HEK293 (cell line): ENCODE data around the gene CFAP97D2.

Source experiments
- EGR2 ChIP-seq: fragments of 450-650 bp; formaldehyde crosslinking; IDR thresholded peaks from 2 replicates; pipeline ENCODE4 v1.5.1; 2016; ENCODE audit warnings: low read depth, missing biosample characterization, missing genetic modification characterization
- GLIS1 ChIP-seq: fragments of 450-650 bp; formaldehyde crosslinking; IDR thresholded peaks from 2 replicates; pipeline ENCODE4 v1.5.1; 2016; ENCODE audit warnings: missing biosample characterization, missing genetic modification characterization
- HOXA7 ChIP-seq: sonication (generic); formaldehyde crosslinking; IDR thresholded peaks from 2 replicates; pipeline ENCODE4 v1.8.1; 2022; ENCODE audit warnings: missing genetic modification reagents, borderline replicate concordance
- HOXD13 ChIP-seq: sonication (generic); formaldehyde crosslinking; IDR thresholded peaks from 2 replicates; pipeline ENCODE4 v1.8.0; 2022; ENCODE audit warnings: missing genetic modification reagents, borderline replicate concordance
- IKZF3 ChIP-seq: fragments of 450-650 bp; IDR thresholded peaks from 2 replicates; pipeline ENCODE4 v1.5.0; 2018; ENCODE audit warnings: missing biosample characterization, mild to moderate bottlenecking, missing genetic modification characterization, moderate library complexity
- KLF16 ChIP-seq: fragments of 450-650 bp; formaldehyde crosslinking; IDR thresholded peaks from 2 replicates; pipeline ENCODE4 v1.5.1; 2017; ENCODE audit warnings: missing biosample characterization, missing genetic modification characterization
- KLF7 ChIP-seq: fragments of 450-650 bp; formaldehyde crosslinking; IDR thresholded peaks from 2 replicates; pipeline ENCODE4 v1.5.1; 2016; ENCODE audit warnings: missing biosample characterization, missing genetic modification characterization, borderline replicate concordance
- KLF8 ChIP-seq: fragments of 450-650 bp; formaldehyde crosslinking; IDR thresholded peaks from 2 replicates; pipeline ENCODE4 v1.5.1; 2016; ENCODE audit warnings: missing biosample characterization, missing genetic modification characterization
- PRDM10 ChIP-seq: fragments of 450-650 bp; formaldehyde crosslinking; IDR thresholded peaks from 2 replicates; pipeline ENCODE4 v1.5.1; 2016; ENCODE audit warnings: missing biosample characterization, missing genetic modification characterization
- REST ChIP-seq: fragments of 450-650 bp; formaldehyde crosslinking; IDR thresholded peaks from 2 replicates; pipeline ENCODE4 v1.5.1; 2016; ENCODE audit warnings: missing biosample characterization, missing genetic modification characterization
- SP3 ChIP-seq: fragments of 450-650 bp; formaldehyde crosslinking; IDR thresholded peaks from 2 replicates; pipeline ENCODE4 v1.5.1; 2016; ENCODE audit warnings: missing biosample characterization, missing genetic modification characterization
- YY1 ChIP-seq: fragments of 450-650 bp; formaldehyde crosslinking; IDR thresholded peaks from 2 replicates; pipeline ENCODE4 v1.5.1; 2018; ENCODE audit warnings: missing biosample characterization, missing genetic modification characterization
- ZBTB17 ChIP-seq: fragments of 450-650 bp; formaldehyde crosslinking; IDR thresholded peaks from 2 replicates; pipeline ENCODE4 v1.5.1; 2016; ENCODE audit warnings: missing biosample characterization, missing genetic modification characterization
- ZBTB21 ChIP-seq: fragments of 450-650 bp; formaldehyde crosslinking; IDR thresholded peaks from 2 replicates; pipeline ENCODE4 v1.5.1; 2017; ENCODE audit warnings: missing biosample characterization, missing genetic modification characterization
- ZBTB8A ChIP-seq: fragments of 450-650 bp; formaldehyde crosslinking; IDR thresholded peaks from 2 replicates; pipeline ENCODE4 v1.5.1; 2016; ENCODE audit warnings: missing biosample characterization, missing genetic modification characterization
- ZNF10 ChIP-seq: fragments of 450-650 bp; formaldehyde crosslinking; IDR thresholded peaks from 2 replicates; pipeline ENCODE4 v1.5.1; 2017; ENCODE audit warnings: missing biosample characterization, missing genetic modification characterization
- ZNF112 ChIP-seq: fragments of 450-650 bp; formaldehyde crosslinking; IDR thresholded peaks from 2 replicates; pipeline ENCODE4 v1.5.0; 2017; ENCODE audit warnings: missing biosample characterization, missing genetic modification characterization
- ZNF138 ChIP-seq: fragments of 450-650 bp; formaldehyde crosslinking; IDR thresholded peaks from 2 replicates; pipeline ENCODE4 v1.5.1; 2016; ENCODE audit warnings: missing biosample characterization, missing genetic modification characterization, borderline replicate concordance
- ZNF140 ChIP-seq: fragments of 450-650 bp; formaldehyde crosslinking; IDR thresholded peaks from 2 replicates; pipeline ENCODE4 v1.5.1; 2016; ENCODE audit warnings: missing biosample characterization, missing genetic modification characterization
- ZNF184 ChIP-seq: fragments of 450-650 bp; IDR thresholded peaks from 2 replicates; pipeline ENCODE4 v1.5.1; 2018; ENCODE audit warnings: missing biosample characterization, mild to moderate bottlenecking, missing genetic modification characterization
- ZNF2 ChIP-seq: fragments of 450-650 bp; formaldehyde crosslinking; IDR thresholded peaks from 2 replicates; pipeline ENCODE4 v1.5.1; 2016; ENCODE audit warnings: missing biosample characterization, missing genetic modification characterization
- ZNF248 ChIP-seq: fragments of 450-650 bp; formaldehyde crosslinking; IDR thresholded peaks from 2 replicates; pipeline ENCODE4 v1.5.1; 2017; ENCODE audit warnings: missing biosample characterization, missing genetic modification characterization
- ZNF335 ChIP-seq: fragments of 450-650 bp; formaldehyde crosslinking; conservative IDR thresholded peaks from 2 replicates; pipeline ENCODE4 v1.5.1; 2016; ENCODE audit warnings: missing biosample characterization, missing genetic modification characterization
- ZNF433 ChIP-seq: fragments of 450-650 bp; formaldehyde crosslinking; IDR thresholded peaks from 2 replicates; pipeline ENCODE4 v1.5.1; 2016; ENCODE audit warnings: missing biosample characterization, missing genetic modification characterization, low read depth
- ZNF48 ChIP-seq: fragments of 450-650 bp; formaldehyde crosslinking; IDR thresholded peaks from 2 replicates; pipeline ENCODE4 v1.5.1; 2016; ENCODE audit warnings: missing biosample characterization, missing genetic modification characterization
- ZNF558 ChIP-seq: fragments of 450-650 bp; formaldehyde crosslinking; IDR thresholded peaks from 2 replicates; pipeline ENCODE4 v1.5.1; 2016; ENCODE audit warnings: missing biosample characterization, missing genetic modification characterization
- ZNF629 ChIP-seq: fragments of 450-650 bp; formaldehyde crosslinking; IDR thresholded peaks from 2 replicates; pipeline ENCODE4 v1.5.1; 2017; ENCODE audit warnings: missing biosample characterization, missing genetic modification characterization
- ZNF747 ChIP-seq: fragments of 450-650 bp; formaldehyde crosslinking; IDR thresholded peaks from 2 replicates; pipeline ENCODE4 v1.5.1; 2016; ENCODE audit warnings: missing biosample characterization, missing genetic modification characterization
- ZSCAN30 ChIP-seq: fragments of 450-650 bp; IDR thresholded peaks from 2 replicates; pipeline ENCODE4 v1.5.1; 2018; ENCODE audit warnings: missing biosample characterization, mild to moderate bottlenecking, missing genetic modification characterization, moderate library complexity
- TF ChIP-seq, protein P1 (sequence below): fragments of 450-650 bp; formaldehyde crosslinking; conservative IDR thresholded peaks from 2 replicates; pipeline ENCODE4 v1.5.1; 2016; ENCODE audit warnings: low read depth, missing biosample characterization, missing genetic modification characterization

Gene CFAP97D2

GRCh38 chr13:114234645-114235421, 55.8 kb downstream of the CFAP97D2 start, which contains the start of gene CDC16 (continued):
- TF ChIP-seq EGR2 (0 out of 2 replicates have a peak, but pooled peaks have one; percentile 17), ZNF2 (peak; percentile 43; the same call in 1 of the 2 replicates), GLIS1 (tag by site-specific recombination) (no peak), ZNF335 (tag by site-specific recombination) (peak; percentile 85), HOXA7 (CRISPR knock-in tag) (no peak), ZNF747 (tag by site-specific recombination) (no peak), ZNF112 (no peak), SP3 (peak; percentile 81), REST (tag by site-specific recombination) (no peak), KLF7 (tag by site-specific recombination) (peak; percentile 77; the same call in 1 of the 2 replicates), KLF8 (tag by site-specific recombination) (peak; percentile 74), ZNF629 (tag by site-specific recombination) (no peak), ZNF140 (tag by site-specific recombination) (no peak), ZNF138 (tag by site-specific recombination) (no peak), PRDM10 (tag by site-specific recombination) (no peak), ZSCAN30 (tag by site-specific recombination) (peak; percentile 83), KLF16 (tag by site-specific recombination) (no peak), IKZF3 (tag by site-specific recombination) (no peak), ZBTB8A (peak; percentile 46; the same call in 1 of the 2 replicates), ZNF184 (tag by site-specific recombination) (no peak), ZNF48 (tag by site-specific recombination) (no peak), YY1 (tag by site-specific recombination) (peak; percentile 72), HOXD13 (CRISPR knock-in tag) (no peak), ZNF248 (no peak), ZNF558 (tag by site-specific recombination) (no peak), ZBTB21 (tag by site-specific recombination) (no peak), ZBTB17 (tag by site-specific recombination) (no peak), ZNF433 (tag by site-specific recombination) (no peak), ZNF10 (tag by site-specific recombination) (no peak)
- TF ChIP-seq, protein P1, sequence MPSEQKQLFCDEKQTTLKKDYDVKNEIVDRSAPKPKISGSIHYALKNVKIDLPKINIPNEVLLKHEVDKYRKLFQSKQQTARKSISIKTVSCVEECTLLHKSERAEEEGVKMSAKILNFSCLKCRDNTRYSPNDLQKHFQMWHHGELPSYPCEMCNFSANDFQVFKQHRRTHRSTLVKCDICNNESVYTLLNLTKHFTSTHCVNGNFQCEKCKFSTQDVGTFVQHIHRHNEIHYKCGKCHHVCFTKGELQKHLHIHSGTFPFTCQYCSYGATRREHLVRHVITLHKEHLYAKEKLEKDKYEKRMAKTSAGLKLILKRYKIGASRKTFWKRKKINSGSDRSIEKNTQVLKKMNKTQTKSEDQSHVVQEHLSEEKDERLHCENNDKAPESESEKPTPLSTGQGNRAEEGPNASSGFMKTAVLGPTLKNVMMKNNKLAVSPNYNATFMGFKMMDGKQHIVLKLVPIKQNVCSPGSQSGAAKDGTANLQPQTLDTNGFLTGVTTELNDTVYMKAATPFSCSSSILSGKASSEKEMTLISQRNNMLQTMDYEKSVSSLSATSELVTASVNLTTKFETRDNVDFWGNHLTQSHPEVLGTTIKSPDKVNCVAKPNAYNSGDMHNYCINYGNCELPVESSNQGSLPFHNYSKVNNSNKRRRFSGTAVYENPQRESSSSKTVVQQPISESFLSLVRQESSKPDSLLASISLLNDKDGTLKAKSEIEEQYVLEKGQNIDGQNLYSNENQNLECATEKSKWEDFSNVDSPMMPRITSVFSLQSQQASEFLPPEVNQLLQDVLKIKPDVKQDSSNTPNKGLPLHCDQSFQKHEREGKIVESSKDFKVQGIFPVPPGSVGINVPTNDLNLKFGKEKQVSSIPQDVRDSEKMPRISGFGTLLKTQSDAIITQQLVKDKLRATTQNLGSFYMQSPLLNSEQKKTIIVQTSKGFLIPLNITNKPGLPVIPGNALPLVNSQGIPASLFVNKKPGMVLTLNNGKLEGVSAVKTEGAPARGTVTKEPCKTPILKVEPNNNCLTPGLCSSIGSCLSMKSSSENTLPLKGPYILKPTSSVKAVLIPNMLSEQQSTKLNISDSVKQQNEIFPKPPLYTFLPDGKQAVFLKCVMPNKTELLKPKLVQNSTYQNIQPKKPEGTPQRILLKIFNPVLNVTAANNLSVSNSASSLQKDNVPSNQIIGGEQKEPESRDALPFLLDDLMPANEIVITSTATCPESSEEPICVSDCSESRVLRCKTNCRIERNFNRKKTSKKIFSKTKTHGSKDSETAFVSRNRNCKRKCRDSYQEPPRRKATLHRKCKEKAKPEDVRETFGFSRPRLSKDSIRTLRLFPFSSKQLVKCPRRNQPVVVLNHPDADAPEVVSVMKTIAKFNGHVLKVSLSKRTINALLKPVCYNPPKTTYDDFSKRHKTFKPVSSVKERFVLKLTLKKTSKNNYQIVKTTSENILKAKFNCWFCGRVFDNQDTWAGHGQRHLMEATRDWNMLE (tag by site-specific recombination) = peak; percentile 98
